HG03342 (cell line): ENCODE measurements around the gene BAG2.
A peak's percentile ranks its signal among the peaks of the same experiment; 100 is the strongest.

Experiments
- ATAC-seq: cut with Tn5 transposase; IDR thresholded peaks from one replicate; pipeline ENCODE4 v1.9.1; 2021; ENCODE audit warnings: mild to moderate bottlenecking, moderate library complexity; ENCODE audit not compliant: unreplicated experiment

Gene BAG2

DNA sequence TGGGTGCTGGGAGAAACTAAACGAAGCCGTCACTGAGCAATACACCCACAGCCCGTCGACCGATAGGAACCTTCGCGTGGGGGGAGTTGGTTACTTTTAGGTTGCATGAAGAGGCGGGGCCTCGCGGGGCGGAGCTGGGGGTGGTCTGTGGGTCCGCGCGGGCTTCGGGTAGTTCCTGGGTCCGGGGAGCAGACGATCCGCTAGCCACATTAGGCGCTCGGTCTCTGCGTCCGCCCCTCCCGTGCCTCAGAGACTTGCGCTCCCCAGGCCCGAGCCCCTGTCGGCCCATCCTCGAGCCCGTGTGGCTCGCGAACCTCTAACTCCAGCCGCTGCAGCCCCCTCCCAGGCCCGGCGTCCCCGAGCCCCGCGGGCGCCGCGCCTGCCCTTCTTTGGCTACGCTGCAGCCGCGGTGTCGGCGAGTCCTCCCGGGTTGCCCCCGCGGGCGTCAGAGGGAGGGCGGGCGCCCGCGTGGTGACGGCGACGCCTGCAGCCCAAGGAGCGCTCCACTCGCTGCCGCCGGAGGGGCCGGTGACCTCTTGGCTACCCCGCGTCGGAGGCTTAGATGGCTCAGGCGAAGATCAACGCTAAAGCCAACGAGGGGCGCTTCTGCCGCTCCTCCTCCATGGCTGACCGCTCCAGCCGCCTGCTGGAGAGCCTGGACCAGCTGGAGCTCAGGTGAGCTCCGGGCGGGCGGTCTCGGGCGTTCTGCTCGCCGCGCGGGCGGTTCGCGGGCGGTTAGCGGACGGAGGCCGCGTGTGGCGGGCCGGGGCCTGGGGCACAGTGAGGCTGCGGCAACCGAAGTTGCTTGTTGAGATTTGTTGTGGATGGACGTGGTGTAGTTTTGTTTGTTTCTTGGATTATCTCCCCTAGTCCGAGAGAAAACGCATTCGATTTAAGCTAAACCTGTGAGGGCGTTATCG, at the start of gene BAG2:
BAG2 (plus strand) TSS at position 191 of the 920 bp plus-strand sequence; CDS start at position 563, 372 bp downstream.
- peak; percentile 88 for ATAC-seq

DNA sequence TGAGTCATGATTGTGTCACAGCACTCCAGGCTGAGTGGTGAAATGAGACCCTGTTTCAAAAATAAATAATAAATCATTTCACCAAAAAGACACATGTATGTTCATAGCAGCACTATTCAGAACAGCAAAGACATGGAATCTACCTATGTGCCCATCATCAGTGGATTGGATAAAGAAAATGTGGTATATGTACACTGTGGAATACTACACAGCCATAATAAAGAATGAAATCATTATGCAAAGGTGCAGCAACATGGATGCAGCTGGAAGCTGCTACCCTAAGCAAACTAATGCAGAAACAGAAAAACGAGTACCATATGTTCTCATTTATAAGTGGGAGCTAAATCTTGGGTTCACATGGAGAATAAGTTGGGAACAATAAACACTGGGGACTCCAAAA, 49.0 kb upstream of the BAG2 start:
- ATAC-seq, result no peak

DNA sequence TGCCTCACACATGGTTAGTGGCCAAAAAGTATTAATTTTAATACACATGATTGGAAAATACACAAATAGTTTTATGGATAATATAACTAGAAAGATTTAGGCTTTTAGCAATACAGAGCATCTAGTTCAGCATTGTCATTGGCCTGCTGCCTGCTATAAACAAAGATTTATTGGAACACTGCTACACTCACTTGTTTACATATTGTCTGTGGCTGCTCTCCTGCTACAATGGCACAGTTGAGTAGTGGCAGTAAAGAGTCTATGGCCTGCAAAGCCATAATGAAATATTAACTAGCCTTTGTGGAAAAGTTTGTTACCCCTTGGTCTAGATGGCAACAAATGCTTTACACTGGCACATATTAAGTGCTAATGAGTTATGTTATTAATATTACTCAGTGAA, 44.4 kb upstream of the BAG2 start:
- no peak for ATAC-seq

DNA sequence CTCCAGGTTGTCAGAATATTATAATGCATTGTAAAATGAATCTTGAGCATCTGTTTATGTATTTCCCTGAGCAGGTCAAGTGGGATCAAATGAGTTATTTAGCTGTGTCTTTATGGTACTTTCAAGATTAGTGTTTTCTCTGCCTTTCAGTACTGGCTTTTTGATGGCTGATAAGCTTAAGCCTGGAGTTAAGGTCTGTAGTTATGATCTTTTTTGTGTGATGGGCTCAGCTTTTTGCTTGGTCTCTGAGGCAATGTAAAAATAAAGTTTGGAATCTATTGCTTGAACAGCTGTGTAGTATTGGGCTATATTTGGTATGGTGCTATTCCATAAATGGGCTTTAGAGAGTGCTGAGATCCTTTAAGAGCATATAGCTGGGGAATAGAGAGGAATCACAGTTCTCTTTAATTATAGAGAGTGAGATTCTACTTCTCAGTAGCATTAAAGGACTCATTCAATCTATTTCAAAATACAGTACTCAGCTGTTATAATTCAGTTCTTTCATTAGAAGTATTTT, 41.4 kb upstream of the BAG2 start:
- no peak for ATAC-seq

DNA sequence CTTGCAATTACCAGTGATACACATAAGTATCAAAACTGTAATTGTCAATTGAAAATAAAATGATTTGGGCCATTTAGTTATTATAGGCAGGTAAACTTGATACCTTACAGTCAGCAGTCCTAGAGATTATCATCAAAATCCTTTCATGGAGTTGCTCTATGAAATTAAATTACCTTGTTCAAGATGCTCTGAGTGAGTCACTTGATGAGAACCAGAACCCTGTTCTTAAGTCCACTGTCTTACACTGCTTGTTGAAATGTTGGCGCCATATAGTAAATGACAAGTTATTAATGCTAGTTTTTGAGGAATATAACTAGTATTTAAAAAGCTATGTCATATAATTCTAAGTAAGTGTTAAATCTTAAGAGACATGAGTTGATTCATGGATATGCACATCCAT, 37.2 kb upstream of the BAG2 start:
- ATAC-seq, result no peak

DNA sequence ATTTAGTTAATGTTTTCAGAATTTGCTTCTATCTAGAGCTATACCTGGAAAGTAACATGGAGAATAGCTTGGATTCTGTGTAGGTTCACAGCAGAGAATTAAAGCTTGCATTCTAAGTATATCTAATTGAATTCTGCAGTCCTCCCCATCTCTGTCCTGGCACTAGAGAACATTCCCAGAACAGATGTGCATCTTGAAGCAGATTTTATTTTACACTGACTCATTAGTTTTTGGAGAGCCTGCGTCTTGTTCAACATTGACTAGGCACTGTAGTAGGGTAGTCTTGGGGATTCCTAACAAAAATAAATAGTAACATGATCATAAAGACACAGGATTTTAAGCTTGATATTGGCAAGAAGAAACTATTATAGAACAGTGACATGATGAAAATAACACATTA, 36.2 kb upstream of the BAG2 start:
- no peak for ATAC-seq

DNA sequence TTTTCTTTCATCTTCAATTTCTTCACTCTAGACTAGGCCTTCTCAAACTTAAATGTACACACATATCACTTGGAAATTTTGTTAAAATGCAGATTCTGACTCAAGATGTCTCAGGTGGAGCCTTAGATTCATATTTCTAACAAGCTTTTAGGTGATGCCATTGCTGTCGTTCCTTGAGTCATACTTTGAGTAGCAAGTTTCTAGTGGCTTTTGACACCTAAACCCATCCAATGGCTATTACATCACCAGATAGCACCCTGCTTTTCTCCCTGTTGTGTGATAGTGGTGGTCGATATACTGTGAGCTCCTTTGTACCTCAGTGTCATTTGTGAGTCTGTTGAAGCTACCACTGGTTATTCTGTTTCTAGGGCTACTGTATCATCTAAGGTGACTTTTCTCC, 34.8 kb upstream of the BAG2 start:
- no peak for ATAC-seq

DNA sequence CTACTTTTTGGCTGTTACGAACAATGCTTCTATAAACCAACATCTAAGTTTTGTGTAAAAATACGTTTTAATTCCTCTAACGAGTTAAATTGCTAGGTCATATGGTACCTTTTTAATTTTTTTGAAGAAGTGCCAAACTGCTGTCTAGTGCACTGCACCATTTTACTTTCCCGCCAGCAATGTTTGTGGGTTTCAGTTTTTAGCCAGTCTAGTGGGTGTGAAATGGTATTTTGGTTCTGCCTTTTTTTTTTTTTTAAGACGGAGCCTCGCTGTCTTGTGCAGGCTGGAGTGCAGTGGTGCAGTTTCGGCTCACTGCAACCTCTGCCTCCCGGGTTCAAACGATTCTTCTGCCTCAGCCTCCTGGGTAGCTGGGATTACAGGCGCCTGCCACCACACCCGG, 34.1 kb upstream of the BAG2 start:
- ATAC-seq, result no peak

DNA sequence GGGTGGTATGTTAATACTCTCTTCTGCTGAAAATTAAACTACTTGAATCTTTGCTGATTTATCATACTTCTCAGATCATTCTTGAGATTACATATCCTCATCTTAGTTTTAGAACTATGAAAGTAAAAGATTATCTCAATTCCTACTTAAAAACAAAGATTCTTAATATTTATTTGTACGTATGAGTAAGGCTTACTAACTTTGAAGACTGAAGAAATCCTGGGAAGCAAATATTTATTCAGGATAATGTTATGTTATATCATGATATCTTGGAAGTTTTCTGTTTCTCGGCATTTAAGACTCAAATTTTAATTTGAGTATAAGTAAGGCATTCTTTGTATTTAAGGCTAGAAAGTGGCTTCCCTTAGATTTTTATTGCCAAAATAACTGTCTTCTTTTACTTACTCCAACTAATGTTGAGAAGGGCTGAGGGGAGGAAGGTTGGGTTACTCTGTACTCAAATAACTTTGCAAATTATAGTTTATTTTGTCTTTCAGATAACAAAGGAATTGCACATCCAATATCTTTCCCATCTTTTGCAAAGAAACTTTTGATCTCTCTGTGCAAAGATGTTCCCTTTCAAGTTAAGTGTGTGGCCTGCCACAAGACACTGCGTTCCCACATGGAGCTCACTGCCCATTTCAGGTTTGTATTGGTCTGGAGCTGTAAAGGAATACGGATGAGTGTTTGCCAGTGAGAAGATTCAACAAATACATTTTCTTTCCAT, 30.5 kb upstream of the BAG2 start:
- ATAC-seq, result no peak

DNA sequence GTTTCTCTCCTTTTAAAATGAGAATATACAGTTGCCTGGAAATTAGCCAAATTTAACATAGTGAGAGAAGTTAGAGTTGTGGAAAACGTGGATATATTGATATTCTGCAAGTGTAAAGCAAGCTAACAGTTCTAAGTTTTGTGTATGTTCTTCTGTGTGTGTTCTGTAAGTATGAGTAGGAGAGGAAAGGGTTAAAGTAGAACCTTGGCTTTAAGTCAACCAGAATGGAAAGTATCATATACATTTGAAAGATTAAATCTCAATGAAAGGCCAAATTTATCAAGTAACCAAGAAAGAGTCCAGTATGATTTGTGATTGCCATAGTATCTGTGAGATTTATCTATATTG, 30.0 kb upstream of the BAG2 start:
- ATAC-seq, result no peak

DNA sequence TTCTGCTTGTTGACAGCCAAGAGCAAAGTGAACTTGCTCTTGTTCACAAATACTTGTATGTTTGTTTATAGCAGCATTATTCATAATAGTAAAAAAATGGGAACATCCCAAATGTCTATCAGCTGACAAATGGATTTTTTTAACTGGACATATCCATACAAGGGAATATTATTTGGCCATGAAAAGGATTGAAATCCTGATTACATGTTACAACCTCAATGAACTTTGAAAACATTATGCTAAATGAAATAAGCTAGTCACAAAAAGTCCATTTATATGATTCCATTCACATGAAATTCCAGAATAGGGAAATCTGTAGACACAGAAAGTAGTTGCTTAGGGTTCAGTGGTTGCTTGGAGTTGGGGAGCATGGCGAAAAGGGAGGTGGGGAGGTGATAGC, 28.4 kb upstream of the BAG2 start:
- ATAC-seq, result no peak

DNA sequence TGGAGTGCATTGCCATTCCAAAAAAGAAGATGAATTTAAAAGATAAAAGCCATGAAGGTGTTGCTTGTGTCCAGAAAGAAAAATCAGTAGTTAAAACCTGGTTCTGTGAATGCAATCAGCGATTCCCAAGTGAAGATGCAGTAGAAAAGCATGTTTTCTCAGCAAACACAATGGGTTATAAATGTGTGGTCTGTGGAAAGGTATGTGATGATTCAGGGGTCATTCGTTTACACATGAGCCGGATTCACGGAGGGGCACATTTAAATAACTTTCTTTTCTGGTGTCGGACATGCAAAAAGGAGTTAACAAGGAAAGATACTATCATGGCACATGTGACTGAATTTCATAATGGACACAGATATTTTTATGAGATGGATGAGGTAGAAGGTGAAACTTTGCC, 24.7 kb upstream of the BAG2 start:
- ATAC-seq, result no peak

DNA sequence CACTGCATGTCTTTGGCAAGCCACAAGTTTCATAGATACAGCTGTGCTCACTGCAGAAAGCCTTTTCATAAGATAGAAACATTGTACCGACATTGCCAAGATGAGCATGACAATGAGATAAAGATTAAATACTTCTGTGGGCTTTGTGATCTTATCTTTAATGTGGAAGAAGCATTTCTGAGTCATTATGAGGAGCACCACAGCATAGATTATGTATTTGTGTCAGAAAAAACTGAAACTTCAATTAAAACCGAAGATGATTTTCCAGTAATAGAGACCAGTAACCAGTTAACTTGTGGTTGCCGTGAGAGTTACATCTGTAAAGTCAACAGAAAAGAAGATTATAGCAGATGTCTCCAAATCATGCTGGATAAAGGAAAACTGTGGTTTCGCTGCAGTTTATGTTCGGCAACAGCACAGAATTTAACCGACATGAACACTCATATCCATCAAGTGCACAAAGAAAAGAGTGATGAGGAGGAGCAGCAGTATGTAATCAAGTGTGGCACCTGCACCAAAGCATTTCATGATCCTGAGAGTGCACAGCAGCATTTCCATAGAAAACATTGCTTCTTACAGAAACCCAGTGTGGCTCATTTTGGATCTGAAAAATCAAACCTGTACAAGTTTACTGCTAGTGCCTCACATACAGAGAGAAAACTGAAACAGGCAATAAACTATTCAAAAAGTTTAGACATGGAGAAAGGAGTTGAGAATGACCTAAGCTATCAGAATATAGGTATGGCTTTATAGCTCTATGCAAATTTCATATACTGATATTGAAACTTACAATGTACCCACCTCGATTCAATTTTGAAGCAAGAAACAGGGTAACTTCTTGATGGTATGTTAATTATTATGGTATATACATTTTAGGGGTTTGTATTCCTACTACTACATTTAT, 23.9 kb upstream of the BAG2 start:
- ATAC-seq, result no peak

DNA sequence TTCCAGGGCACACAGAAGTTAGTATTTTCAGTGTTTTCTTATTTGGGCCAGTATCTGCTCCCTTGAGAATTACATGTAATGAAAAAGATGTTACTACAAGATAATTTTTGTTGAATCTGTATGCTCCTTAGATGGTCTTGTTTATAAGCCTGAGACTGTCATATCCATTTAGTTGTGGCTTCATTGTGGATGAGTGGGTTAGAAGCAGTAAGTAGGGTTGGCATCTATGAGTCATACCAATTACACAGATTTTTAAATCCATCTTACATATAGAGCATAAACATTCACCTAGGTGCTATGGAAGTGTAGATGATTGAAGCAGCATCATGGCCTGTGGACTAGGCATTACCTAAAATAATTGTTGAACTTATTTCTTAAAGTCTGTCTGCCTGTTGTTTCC, 13.5 kb upstream of the BAG2 start:
- ATAC-seq, result no peak

DNA sequence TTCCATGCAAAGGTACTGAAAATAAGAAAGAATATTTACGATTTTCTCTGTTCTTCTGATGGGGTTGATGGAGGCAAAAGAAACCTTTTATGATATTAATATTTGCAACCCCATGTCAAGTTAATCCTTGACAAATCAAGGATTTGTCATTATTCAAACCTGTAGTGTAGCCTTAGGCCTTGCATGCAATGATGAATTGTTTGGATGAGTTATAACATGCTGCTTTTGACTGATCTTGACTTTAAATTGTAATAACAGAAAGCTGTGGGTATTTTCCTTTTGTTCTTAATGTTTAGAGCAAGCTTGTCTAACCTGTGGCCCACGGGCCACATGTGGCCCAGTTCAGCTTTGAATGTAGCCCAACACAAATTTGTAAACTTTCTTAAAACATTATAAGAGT, 13.0 kb upstream of the BAG2 start:
- no peak for ATAC-seq

DNA sequence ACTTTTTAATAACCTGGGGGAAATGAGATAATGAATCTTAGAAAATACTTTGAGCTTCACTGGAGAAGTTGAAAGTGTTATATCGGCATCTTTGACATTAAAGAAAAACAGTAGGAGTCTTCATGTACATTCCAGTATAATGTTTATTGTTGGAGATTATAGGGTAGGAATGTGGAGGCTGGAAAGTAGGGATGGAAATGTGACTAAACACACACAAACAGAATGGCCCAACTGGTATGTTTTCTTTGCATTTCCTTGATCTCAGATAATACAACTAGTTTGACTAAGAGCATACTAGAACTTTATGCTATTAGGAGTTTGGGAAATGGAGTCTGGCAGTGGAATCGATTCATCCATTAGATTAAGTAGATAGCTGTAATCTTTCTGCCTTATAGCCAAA, 10.1 kb upstream of the BAG2 start:
- ATAC-seq, result no peak

DNA sequence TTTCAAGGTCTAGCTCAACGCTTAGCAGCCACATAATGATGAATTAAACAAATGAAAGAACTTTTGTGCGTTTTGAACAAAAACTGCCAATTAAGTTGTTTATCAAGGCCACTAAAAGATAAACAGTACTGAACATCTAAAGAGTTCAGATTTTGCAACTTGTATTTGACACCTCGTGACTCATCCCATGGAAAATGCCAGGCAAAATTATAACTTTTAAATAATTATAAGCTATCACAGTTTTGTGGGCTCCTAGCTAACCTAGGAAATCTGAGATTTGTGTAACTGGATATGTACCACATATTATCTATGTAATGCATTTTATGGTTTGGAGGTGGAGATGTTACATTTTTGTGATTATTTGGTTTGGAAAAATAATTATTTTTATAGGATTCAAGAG, 9.6 kb upstream of the BAG2 start:
- ATAC-seq, result no peak

DNA sequence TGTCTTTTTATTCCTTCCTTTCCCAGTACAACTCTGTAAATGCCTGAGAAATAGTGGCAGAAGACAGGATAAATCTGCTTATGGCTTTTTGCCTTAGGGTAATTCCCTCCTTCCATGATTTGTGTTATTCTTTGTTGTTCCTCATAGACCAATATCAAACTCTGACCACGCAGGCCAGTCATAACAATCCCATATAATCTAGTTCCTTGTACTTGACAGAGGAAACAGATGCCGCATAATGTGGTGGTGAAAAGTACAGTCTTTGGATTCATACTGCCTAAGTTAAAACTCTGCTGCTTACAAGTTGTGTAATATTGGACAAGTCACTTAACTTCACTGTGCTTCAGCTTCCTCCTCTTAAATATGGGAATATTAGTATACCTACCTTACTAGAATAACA, 8.2 kb upstream of the BAG2 start:
- no peak for ATAC-seq

DNA sequence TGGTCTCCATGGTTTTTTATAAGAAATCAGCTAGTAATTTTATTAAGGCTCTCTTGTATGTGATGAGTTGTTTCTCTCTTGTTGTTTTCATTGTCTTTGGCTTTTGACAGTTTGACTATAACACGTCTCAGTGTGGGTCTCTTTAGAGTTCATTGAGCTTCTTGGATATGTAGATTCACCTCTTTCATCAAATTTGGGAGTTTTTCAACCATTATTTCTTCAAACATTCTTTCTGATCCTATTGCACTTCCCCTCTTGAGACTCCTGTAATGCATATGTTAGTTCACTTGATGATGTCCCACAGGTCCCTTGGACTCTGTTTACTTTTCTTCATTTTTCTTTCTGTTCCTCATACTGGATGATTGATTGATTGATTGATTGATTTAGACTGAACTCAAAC, 7.0 kb upstream of the BAG2 start:
- no peak for ATAC-seq

DNA sequence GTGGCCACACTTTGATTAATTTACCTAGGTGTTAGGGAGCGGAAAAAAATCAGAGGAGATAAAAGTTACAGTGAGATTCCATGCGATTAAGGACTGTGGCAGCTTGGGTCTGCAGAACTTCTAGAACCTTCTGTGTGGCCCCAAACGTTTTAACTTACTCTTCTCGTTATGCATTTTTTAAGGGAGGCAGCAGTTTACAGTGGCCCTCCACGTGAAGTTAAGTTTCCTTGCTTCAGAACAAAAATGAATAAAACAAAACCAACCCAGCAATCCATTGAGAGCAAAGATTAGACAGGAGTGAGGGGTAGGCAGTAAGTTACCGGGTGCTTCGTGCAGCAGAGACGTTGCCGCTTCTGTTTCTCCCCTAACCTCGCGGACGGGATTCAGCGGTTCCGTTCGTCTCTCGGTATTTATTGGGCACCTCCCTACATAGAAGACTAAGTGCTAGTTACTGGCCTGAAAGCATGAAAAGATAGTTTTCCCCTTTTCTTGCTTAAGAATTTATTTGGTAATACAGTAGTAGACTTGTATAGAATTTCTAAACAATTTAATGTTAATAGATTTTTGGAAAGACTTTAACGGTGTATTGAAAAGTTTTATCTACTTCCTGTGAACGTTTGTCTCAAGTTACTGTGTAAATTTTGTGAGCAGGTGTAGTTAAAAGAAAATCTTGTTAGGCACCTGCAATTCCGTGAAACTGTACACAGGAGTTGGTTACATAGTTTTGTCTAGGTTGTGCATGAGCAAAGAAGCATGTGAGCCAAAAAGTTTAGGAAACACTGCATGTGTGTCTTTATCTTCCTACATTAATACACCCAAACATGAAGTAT, 1.1 kb downstream of the BAG2 start:
- ATAC-seq, result no peak
